ENCODE measurements around the gene CHST11.

DNA sequence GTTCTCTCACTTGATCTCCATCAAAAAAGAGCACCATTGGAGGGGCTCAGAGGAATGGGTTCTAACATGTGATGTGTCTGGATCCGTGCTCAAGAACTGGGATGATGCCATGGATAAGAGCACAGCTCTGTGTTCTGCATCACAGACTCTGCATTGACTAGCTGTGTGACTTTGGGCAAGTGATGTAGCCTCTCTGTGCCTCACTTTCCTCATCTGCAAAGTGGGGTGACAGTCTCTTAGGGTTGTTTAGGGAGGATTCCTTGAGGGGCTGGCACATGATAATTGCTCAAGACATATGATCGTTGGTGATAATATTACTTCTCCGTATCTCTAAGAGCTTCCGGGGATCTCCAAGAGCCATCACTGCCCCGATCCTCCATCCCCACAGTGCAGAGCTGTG is 202.3 kb downstream of the CHST11 start:
- TF ChIP-seq ZNF274 (IDR thresholded peaks at IDR 0.05; ENCODE audit: low read depth, low read length) (no peak), YY1 (IDR thresholded peaks at IDR 0.05; ENCODE audit: insufficient read depth, insufficient read length) (no peak)

Measured in NT2/D1 (cell line).